ENCODE results near the gene SLC17A7.

The SLC17A7 gene

DNA sequence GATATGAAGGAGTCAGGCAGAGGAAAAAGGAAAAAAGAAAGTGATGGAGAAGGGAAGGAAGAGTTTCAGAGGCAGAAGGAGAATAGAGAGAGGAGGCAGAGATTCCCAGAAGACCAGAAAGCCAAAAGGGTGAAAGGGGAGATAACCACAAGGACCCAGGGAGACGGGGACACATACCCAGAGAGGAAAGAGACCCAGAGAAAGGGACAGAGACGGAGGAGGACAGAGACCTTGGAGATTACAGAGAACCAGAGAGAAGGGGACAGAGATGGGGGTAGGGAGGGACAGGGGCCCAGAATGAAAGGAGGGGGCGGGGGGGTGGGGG lies 19.5 kb downstream of the SLC17A7 start:
- DNase-seq (ENCODE audit: extremely low read depth, low read depth), result no peak
- no peak overlapping the region for H3K4me3 ChIP-seq (replicated peaks; ENCODE audit: low read depth, low read length)

GRCh38 chr19:49421039-49421877 lies 20.1 kb downstream of the SLC17A7 start:
- no peak for DNase-seq (ENCODE audit: extremely low read depth, low read depth)
- TF ChIP-seq, protein P1, sequence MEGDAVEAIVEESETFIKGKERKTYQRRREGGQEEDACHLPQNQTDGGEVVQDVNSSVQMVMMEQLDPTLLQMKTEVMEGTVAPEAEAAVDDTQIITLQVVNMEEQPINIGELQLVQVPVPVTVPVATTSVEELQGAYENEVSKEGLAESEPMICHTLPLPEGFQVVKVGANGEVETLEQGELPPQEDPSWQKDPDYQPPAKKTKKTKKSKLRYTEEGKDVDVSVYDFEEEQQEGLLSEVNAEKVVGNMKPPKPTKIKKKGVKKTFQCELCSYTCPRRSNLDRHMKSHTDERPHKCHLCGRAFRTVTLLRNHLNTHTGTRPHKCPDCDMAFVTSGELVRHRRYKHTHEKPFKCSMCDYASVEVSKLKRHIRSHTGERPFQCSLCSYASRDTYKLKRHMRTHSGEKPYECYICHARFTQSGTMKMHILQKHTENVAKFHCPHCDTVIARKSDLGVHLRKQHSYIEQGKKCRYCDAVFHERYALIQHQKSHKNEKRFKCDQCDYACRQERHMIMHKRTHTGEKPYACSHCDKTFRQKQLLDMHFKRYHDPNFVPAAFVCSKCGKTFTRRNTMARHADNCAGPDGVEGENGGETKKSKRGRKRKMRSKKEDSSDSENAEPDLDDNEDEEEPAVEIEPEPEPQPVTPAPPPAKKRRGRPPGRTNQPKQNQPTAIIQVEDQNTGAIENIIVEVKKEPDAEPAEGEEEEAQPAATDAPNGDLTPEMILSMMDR (IDR thresholded peaks at IDR 0.05; ENCODE audit: low read depth, low read length, missing control alignments), result no peak
- no peak overlapping the region for H3K4me3 ChIP-seq (replicated peaks; ENCODE audit: low read depth, low read length)

More for the DNA sequence above, 19.5 kb downstream of the SLC17A7 start:
- TF ChIP-seq, protein P1 (IDR thresholded peaks at IDR 0.05; ENCODE audit: low read depth, low read length, missing control alignments), result no peak

- no peak for DNase-seq (ENCODE audit: extremely low read depth, low read depth)
- TF ChIP-seq, protein P1 (IDR thresholded peaks at IDR 0.05; ENCODE audit: low read depth, low read length, missing control alignments), result no peak
- H3K4me3 ChIP-seq (replicated peaks; ENCODE audit: low read depth, low read length), result no peak overlapping the region
These were observed 21.1 kb downstream of the SLC17A7 start for GRCh38 chr19:49420227-49420626.

DNA sequence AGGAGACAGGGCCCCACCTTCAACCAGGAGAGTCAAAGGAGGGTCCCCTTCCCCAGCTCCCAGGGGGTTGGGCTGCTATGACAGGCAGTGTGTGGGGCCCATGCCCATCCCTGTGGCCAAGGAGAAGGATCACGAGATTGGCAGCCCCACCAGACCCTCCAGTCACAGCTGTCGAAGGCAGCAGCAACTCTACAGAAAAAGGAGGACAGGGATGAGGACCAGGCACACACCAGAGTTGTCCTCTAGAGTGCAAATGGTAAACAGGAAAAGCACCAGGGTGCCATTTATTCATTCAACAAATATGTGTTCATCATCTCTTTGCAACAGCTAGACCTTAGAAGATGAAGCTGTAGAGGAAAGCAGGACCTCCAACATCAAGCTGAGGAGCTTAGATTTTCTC lies 22.2 kb downstream of the SLC17A7 start:
- TF ChIP-seq, protein P1 (IDR thresholded peaks at IDR 0.05; ENCODE audit: low read depth, low read length, missing control alignments), result no peak

GRCh38 chr19:49418511-49418910 lies 22.8 kb downstream of the SLC17A7 start:
- no peak for DNase-seq (ENCODE audit: extremely low read depth, low read depth)
- TF ChIP-seq, protein P1 (IDR thresholded peaks at IDR 0.05; ENCODE audit: low read depth, low read length, missing control alignments), result no peak
- no peak overlapping the region for H3K4me3 ChIP-seq (replicated peaks; ENCODE audit: low read depth, low read length)

More for the DNA sequence above, 22.2 kb downstream of the SLC17A7 start:
- DNase-seq (ENCODE audit: extremely low read depth, low read depth), result no peak
- H3K4me3 ChIP-seq (replicated peaks; ENCODE audit: low read depth, low read length), result no peak overlapping the region

DNA sequence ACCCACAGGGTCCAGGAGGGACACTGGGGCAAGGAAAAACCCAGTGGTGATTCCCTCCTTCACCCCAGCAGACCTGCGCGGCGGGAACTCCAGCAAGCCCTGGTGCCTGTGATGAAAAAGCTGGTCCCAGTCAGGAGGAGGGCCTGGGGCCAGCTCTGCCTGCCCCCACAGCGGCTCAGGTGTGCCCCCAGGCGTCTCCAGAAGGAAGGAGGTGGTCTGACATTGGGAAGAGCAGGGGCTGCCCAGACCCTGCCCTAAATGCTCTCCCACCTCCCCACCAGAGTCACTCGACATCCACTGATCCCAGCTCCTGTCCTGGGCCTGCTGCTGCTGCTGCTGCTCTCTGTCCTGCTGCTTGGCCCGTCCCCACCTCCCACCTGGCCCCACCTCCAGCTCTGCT lies 24.2 kb downstream of the SLC17A7 start:
- no peak overlapping the region for H3K4me3 ChIP-seq (replicated peaks; ENCODE audit: low read depth, low read length)
- DNase-seq (ENCODE audit: extremely low read depth, low read depth), result no peak
- TF ChIP-seq, protein P1 (IDR thresholded peaks at IDR 0.05; ENCODE audit: low read depth, low read length, missing control alignments), result no peak
